Keratinocyte (primary cell): Measurements from ENCODE around the gene APLP2. TPM values are rescaled to one million over a fixed set of nuclear protein-coding genes. Genes with fewer than 3 reads are reported as not detected.
A peak's percentile ranks its signal among the peaks of the same experiment; 100 is the strongest.

Experiments used
- DNase-seq: peaks from one replicate; pipeline ENCODE4 v3.0.0-alpha.2; 2011; ENCODE audit warnings: low read depth, missing footprints, low spot score
- FAIRE-seq: peaks from 2 replicates; lab custom pipeline; 2011; peaks lifted over from hg19 to GRCh38; lab: Jason Lieb, UNC
- H2AFZ ChIP-seq: 2 replicates; pipeline ENCODE4 v1.6.0; 2012; ENCODE audit warnings: low read length, control low read depth, inconsistent platforms; ENCODE audit not compliant: control insufficient read depth
- H3K27ac ChIP-seq: 2 replicates; pipeline ENCODE4 v1.5.1; 2011; ENCODE audit warnings: low read length; ENCODE audit not compliant: control insufficient read depth, insufficient read depth
- H3K27me3 ChIP-seq: 3 replicates; pipeline ENCODE4 v1.6.0; 2011; ENCODE audit warnings: low read length; ENCODE audit not compliant: control insufficient read depth, insufficient read depth; ENCODE audit errors: extremely low read depth
- H3K36me3 ChIP-seq, 2 experiments: 2 replicates in 1 of 2; 3 replicates in 1 of 2; pipeline ENCODE4 v1.5.1; 2011; ENCODE audit warnings: low read length in 2 of 2, mild to moderate bottlenecking in 1 of 2; ENCODE audit not compliant: control insufficient read depth in 2 of 2, insufficient read depth in 2 of 2; ENCODE audit errors: extremely low read depth in 1 of 2
- H3K4me1 ChIP-seq: 3 replicates; pipeline ENCODE4 v1.5.1; 2011; ENCODE audit warnings: low read length; ENCODE audit not compliant: control insufficient read depth, insufficient read depth; ENCODE audit errors: extremely low read depth
- H3K4me2 ChIP-seq: 3 replicates; pipeline ENCODE4 v1.6.0; 2011; ENCODE audit warnings: low read depth, low read length; ENCODE audit not compliant: control insufficient read depth, insufficient read depth; ENCODE audit errors: extremely low read depth
- H3K4me3 ChIP-seq, 3 experiments: fragments of 200-600 bp in 1 of 3; sonication (generic) in 1 of 3; 2 replicates in 2 of 3; 3 replicates in 1 of 3; pipeline ENCODE4 v1.5.1; 2011 to 2016; ENCODE audit warnings: low read length in 3 of 3, mild to moderate bottlenecking in 3 of 3, control low read depth in 2 of 3, inconsistent platforms in 1 of 3, low read depth in 1 of 3, mixed read lengths in 1 of 3, mixed run types in 1 of 3, moderate library complexity in 1 of 3; ENCODE audit not compliant: control insufficient read depth in 2 of 3, insufficient read depth in 2 of 3; ENCODE audit errors: extremely low read depth in 1 of 3
- H3K79me2 ChIP-seq: 2 replicates; pipeline ENCODE4 v1.6.0; 2012; ENCODE audit warnings: low read length; ENCODE audit not compliant: control insufficient read depth, insufficient read depth
- H3K9ac ChIP-seq: 3 replicates; pipeline ENCODE4 v1.6.0; 2011; ENCODE audit warnings: low read length; ENCODE audit not compliant: control insufficient read depth, insufficient read depth; ENCODE audit errors: extremely low read depth
- H3K9me1 ChIP-seq: 3 replicates; pipeline ENCODE4 v1.6.0; 2011; ENCODE audit warnings: low read length; ENCODE audit not compliant: control insufficient read depth, insufficient read depth; ENCODE audit errors: extremely low read depth
- H3K9me3 ChIP-seq: 2 replicates; pipeline ENCODE4 v1.5.1; 2012; ENCODE audit warnings: low read depth, low read length; ENCODE audit not compliant: control insufficient read depth
- H4K20me1 ChIP-seq: 3 replicates; pipeline ENCODE4 v1.6.0; 2011; ENCODE audit warnings: low read length; ENCODE audit not compliant: control insufficient read depth, insufficient read depth; ENCODE audit errors: extremely low read depth
- EZH2 ChIP-seq: IDR thresholded peaks from one replicate; pipeline ENCODE4 v1.6.1; 2012; ENCODE audit warnings: inconsistent platforms, mild to moderate bottlenecking, low read length, moderate library complexity
- dilution Hi-C: fragments of 300-500 bp; cut with MboI; formaldehyde crosslinking; loops from one replicate; pipeline ENCODE4 v1.7.0; 2020; ENCODE audit warnings: low sequenced_read_pairs; ENCODE audit not compliant: extremely low pct_ligation_motif_present
- polyA plus RNA-seq, 5 experiments: library from polyadenylated mRNA; depleted of rRNA in 3 of 5; stranded (reverse) in 3 of 5; stranded (forward) in 1 of 5; unstranded in 1 of 5; fragments of >200 nt; gene quantifications; 1 replicate in 1 of 5; 2 replicates in 3 of 5; 3 replicates in 1 of 5; pipeline versions ENCODE4 v1.2.1 to v1.2.3, GENCODE V29; 2011 to 2012; ENCODE audit warnings: missing spikeins in 2 of 5, low read depth in 1 of 5, low replicate concordance in 1 of 5
- TF ChIP-seq, protein P1 (sequence below), 3 experiments: IDR thresholded peaks in 1 of 3; conservative IDR thresholded peaks in 1 of 3; optimal IDR thresholded peaks in 1 of 3; 2 replicates in 2 of 3; 3 replicates in 1 of 3; pipeline versions ENCODE3 to v1.5.1; 2011; ENCODE audit warnings: low read length in 3 of 3, mild to moderate bottlenecking in 3 of 3, moderate library complexity in 2 of 3, control low read depth in 1 of 3, inconsistent platforms in 1 of 3; ENCODE audit not compliant: insufficient read depth in 2 of 3; ENCODE audit errors: extremely low read depth in 1 of 3

APLP2 gene
- polyA plus RNA-seq, 1 donor (not counting 4 experiments of a cell fraction or from before 2014, with no cell fraction given), result 531 TPM

DNA sequence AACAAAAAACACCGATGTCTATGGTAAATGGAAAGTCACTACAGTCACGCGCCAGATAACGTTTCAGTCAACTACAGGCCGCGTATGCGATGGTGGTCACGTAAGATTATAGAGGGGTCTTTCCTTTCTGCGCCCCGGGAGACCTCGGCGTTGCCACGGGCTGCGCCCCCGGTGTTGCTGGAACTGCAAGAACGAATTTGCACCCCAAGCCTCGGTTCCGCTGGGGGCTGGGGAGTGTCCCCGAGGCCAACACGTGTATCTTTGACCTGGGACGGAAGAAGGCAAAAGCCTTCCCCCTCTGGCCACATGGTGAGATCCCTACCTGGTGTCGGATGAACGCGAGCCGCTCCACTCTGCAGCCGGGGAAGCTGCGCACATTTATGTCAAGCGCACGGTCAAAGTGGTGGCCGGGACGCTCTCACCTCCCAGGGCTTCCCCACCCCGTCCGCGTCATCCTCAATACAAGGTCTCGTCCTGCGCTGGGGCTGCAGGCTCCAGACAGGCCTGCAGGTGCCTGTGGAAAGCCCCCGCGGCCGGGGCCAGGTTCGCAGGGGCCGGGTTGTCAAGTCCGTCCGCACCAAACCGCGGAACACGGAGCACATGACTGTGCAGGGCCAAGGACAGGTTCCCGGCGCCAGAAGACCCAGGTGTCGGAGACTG, 29.3 kb upstream of the APLP2 start:
- Histone ChIP-seq H4K20me1 (no peaks in the 10 kb centered on the region), H3K9me3 (no peaks in the 10 kb centered on the region), H3K79me2 (no peaks in the 10 kb centered on the region), H3K9ac (no peak overlapping the region), H3K4me2 (no peak overlapping the region), H3K27me3 (no peaks in the 10 kb centered on the region), H3K9me1 (no peaks in the 10 kb centered on the region), H3K4me1 (peaks cover 34% of the 10 kb centered on the region), H3K36me3 (no peaks in the 10 kb centered on the region), H3K27ac (no peak overlapping the region), H3K4me3 (no peak overlapping the region), H2AFZ (no peak overlapping the region)
- no peak for DNase-seq
- dilution Hi-C loops, result no loop called here
- TF ChIP-seq, protein P1, sequence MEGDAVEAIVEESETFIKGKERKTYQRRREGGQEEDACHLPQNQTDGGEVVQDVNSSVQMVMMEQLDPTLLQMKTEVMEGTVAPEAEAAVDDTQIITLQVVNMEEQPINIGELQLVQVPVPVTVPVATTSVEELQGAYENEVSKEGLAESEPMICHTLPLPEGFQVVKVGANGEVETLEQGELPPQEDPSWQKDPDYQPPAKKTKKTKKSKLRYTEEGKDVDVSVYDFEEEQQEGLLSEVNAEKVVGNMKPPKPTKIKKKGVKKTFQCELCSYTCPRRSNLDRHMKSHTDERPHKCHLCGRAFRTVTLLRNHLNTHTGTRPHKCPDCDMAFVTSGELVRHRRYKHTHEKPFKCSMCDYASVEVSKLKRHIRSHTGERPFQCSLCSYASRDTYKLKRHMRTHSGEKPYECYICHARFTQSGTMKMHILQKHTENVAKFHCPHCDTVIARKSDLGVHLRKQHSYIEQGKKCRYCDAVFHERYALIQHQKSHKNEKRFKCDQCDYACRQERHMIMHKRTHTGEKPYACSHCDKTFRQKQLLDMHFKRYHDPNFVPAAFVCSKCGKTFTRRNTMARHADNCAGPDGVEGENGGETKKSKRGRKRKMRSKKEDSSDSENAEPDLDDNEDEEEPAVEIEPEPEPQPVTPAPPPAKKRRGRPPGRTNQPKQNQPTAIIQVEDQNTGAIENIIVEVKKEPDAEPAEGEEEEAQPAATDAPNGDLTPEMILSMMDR (optimal IDR thresholded peaks at IDR 0.05 in 1 of 3, IDR thresholded peaks at IDR 0.05 in 1 of 3, conservative IDR thresholded peaks at IDR 0.05 in 1 of 3; ENCODE audit: extremely low read depth in 1 of 3, insufficient read depth in 2 of 3, low read length in 3 of 3), result no peak
- no peak for TF ChIP-seq EZH2
- FAIRE-seq, result no peak

GRCh38 chr11:130042093-130042591, 27.6 kb upstream of the APLP2 start:
- peak; percentile 94 for FAIRE-seq
- dilution Hi-C loops, result no loop called here
- H3K4me3 ChIP-seq, result no peak overlapping the region
- peaks cover 29% of the 10 kb centered on the region for H3K4me1 ChIP-seq
- H3K27ac ChIP-seq, result peak overlapping the region; percentile 53
- H3K9me3 ChIP-seq, result no peaks in the 10 kb centered on the region
- no peaks in the 10 kb centered on the region for H3K36me3 ChIP-seq
- H3K79me2 ChIP-seq, result no peaks in the 10 kb centered on the region
- TF ChIP-seq, protein P1 (optimal IDR thresholded peaks at IDR 0.05 in 1 of 3, IDR thresholded peaks at IDR 0.05 in 1 of 3, conservative IDR thresholded peaks at IDR 0.05 in 1 of 3; ENCODE audit: extremely low read depth in 1 of 3, insufficient read depth in 2 of 3, low read length in 3 of 3), result no peak
- no peak for TF ChIP-seq EZH2
- H2AFZ ChIP-seq, result peak overlapping the region; percentile 51
- no peaks in the 10 kb centered on the region for H3K27me3 ChIP-seq
- H3K4me2 ChIP-seq, result no peak overlapping the region
- no peak overlapping the region for H3K9ac ChIP-seq
- DNase-seq, result no peak
- H4K20me1 ChIP-seq, result no peaks in the 10 kb centered on the region
- H3K9me1 ChIP-seq, result no peaks in the 10 kb centered on the region
